Fibroblast of upper back skin (primary cell): ENCODE results near the gene ARID4B.
"Not testable (repeated sequence)": the region's sequence is repeated elsewhere in the genome, so short reads cannot be mapped to it uniquely, and the experiment has no call there.

Source experiments
- DNase-seq: peaks from one replicate; pipeline ENCODE4 v3.0.0-alpha.2; 2013

Gene ARID4B

GRCh38 chr1:235266325-235266724 lies 61.7 kb downstream of the ARID4B start:
- no peak for DNase-seq

DNA sequence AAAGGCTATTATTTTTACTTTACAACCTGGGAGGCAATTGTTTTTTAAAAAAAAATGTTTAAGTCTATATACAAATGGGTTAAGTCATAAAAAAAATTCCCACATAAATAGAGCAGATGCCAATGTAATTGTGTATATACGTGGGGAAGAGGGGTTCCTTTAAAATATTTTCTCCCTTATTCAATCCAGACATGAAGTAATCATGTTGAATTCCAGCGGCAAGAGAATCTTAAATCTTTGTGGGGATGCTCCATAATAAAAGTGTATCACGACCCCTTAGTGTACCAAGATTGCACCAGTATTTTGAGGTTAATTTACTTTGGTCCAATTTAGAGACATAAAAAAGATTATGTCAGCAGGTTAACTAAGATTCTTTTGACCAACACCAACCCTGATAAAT lies 62.1 kb downstream of the ARID4B start:
- peak; percentile 49 for DNase-seq

DNA sequence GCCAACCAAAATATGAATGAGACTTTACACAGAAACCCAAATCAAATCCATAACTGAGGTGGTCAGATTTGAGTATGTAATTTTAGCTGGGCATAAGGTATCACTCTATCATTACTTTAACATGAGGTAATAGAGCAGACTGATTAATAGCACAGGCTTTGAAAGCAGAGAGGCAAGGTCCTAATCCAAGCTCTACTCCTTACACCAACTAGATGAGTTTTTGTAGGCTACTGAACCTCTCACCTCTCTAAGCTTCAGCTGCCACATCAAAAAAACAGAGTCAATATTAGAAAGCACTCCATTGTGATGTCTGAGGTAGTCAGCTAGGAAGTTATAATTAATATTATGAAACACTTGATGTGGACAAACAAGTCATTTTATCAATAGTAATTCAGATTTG lies 63.7 kb downstream of the ARID4B start:
- DNase-seq, result no peak

DNA sequence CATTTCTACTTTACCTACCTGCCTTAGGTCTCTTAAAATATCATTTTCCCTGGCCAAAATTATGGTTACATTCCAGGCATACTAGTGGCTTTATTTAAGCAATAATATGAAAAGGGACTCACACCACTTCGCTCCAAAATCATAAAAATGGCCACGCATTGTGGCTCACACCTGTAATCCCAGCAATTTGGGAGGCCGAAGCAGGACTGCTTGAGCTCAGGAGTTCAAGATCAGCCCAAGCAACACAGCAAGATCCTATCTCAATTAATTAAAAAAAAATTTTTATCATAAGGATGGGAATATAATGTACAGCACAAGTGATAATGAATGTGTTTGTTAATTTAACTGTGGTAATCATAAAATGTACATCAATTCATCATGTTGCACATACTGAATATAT lies 65.4 kb downstream of the ARID4B start:
- DNase-seq, result no peak

- DNase-seq, result no peak
Observed at GRCh38 chr1:235261243-235261642, 66.7 kb downstream of the ARID4B start.

- DNase-seq, result no peak
Observed at GRCh38 chr1:235259133-235259778, 68.7 kb downstream of the ARID4B start.

DNA sequence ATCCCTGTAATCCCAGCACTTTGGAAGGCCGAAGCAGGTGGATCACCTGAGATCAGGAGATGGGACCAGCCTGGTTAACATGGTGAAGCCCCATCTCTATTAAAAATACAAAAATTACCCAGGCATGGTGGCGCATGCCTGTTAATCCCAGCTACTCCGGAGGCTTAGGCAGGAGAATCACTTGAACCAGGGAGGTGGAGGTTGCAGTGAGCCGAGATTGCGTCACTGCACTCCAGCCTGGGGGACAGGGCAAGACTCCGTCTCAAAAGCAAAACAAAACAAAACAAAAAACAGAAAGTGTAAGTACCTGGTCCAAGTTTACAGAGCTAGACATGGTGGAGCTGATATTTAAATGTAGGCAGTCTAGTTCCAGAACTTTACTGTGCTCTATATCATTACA lies 69.9 kb downstream of the ARID4B start:
- DNase-seq, result not testable (repeated sequence)

DNA sequence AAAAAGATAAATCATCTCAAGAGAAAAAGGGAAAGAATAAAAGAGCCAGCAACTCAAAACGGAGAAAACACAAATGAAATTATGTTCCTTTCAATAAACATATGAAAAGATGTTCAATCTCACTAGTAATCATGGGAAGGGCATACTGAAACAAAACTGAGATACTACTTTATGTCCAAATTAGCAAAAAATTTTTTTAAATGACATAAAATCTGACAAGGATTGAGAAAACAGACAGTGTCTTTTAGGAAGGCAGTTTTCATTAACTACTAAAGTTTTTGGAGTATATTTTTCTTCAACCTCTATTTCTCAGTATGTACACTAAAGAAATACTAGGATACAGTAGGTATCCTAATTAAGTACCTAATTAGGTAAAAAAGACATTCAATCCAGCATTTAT lies 73.3 kb downstream of the ARID4B start:
- no peak for DNase-seq

DNA sequence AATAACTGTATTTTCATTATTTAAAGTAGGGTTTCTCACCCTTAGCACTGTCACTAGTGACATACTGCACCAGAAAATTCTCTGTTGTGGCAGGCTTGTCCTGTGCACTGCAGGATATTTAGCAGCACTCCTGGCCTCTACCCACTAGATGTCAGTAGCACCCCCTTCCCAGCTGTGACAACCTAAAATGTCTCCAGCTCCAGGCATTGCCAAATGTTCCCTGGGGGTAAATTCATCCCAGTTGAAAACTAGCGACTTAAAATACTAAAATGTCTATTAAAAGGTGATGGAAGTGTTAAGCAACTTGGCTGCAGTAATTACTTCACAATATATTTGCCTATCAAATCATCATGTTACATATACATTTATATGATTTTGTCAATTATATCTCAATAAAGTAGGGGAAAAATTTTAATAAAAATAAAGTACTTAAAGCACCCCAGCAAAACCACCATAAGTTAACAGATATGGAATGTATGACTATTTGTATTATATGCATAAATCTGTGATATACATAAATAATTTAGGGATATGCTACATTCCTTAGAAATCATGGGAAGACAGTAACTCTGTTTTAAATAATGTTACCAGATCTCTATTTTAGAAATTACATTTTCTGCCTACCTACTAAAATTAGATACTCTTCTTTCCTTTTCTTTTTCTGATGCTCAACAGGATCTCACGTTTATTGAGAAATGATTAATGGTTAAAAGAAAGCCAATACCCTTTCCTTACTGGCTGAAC lies 74.6 kb downstream of the ARID4B start:
- DNase-seq, result peak; percentile 73

- DNase-seq, result no peak
Observed at GRCh38 chr1:235250430-235250829, 77.5 kb downstream of the ARID4B start.

DNA sequence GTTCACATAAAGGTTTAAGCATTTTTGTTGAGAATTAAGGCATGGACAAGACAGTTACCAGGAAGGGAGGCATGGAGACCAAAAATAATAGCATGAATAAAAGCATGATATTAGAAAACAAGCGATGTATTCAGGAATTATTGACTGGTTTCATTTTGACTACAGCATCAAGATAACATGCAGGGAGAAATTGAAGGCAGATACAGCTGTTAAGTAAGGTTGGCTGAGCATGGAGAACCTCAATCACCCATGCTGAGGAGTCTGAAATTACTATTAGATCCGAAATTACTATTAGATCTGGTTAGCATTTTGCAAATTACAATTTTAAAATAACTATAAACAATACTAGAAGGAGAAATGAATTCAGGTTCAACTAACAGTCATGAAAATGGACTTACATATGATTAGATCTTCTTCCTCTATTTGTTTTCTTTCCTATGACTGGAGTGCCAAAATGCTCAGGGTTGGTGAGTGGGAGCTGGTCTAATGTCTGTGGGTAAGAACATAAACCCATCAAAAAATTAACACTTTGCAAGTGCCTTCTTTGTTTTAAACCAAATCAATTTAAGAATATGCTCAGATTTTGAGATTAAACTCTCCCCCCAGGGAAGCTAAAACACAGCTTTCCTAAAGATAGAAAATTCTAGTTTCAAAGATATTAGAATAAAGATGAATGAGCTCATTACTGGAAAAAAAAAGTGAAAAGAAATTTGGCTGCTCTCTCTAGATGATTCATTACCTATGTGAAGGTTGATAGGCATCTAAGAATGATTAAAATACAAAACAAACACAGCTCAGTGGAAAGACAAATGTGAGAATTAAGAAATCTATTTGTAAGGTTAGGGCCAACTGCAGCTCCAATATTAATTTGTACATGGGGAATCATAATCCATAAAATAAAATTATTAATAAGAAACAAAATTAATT lies 81.7 kb downstream of the ARID4B start:
- no peak for DNase-seq

DNA sequence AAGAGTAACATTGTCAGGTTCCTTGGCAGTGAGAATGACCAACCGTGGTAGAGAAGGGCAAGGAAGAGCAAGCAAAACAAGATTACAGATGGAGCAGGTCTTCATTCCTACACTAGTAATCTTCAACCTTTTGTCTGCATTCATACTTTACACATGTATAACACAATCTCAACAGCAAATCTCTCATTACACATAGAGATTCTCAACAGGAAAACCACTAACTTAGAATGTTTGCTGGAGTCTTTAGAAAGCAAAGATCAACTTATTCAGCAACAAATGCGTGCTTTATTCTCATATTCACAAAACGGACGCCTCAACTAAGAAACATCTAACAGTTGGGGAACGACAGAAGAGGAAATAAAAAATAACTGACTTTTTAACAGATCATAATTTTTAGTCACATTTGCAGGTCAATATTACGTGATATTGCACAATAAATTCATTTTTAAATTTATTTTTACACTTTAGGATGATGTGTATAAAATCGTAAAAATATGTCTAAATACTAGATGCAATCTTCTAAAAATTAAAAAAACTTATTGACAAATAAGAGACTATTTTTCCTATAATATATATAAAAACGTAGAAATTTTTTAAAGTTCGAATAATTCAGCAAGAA lies 82.9 kb downstream of the ARID4B start:
- DNase-seq, result no peak

DNA sequence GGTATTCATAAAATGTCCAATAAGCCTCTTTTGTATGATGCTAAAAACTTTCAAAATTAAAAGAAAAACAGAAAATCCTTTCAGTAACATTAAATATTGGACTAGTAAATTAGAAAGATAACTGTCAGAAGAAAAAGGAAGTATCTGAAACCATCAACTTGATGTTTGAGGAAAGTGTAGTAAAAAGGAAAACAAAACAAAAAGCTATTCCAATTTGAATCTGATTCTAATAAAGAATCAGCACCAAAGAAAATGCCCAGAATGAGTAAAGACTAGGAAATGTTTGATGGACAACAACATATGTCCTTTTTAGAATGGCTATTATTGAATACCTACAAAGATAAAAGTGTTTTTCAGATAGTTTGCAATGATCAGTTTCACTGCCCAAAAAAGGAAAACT lies 87.0 kb downstream of the ARID4B start:
- no peak for DNase-seq

GRCh38 chr1:235239851-235240250 lies 88.1 kb downstream of the ARID4B start:
- DNase-seq, result no peak

DNA sequence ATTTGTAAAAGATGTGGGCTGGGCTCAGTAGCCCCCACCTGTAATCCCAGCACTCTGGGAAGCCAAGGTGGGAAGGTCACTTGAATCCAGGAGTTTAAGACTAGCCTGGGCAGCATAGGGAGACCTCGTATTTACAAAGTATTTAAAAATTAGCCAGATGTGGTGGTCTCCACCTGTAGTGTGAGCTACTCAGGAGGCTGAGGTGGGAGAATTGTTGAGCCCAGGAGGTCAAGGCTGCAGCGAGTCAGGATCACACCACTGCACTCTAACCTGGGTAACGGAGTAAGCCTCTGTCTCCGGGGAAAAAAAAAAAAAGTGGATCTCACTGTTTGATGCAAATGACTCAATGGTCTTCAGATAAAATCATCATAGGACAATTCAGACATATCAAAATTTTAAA lies 89.4 kb downstream of the ARID4B start:
- no peak for DNase-seq

DNA sequence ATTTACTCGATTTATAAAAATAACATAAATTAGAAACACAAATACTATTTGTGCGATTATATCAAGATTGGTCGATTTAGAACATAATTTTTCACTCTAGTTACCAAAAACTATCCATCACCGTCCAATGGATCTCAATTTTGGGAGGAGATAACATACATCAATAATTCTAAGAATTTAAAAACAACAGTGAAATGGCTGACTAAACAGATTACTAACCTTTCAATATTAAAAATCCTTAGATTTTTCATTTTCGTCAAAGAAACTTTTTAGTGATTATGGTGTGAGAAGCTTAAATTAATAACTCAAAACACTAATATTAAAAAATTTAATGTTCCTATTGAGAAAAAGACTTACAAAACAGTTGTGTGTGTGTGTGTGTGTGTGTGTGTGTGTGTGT lies 91.9 kb downstream of the ARID4B start:
- DNase-seq, result no peak

DNA sequence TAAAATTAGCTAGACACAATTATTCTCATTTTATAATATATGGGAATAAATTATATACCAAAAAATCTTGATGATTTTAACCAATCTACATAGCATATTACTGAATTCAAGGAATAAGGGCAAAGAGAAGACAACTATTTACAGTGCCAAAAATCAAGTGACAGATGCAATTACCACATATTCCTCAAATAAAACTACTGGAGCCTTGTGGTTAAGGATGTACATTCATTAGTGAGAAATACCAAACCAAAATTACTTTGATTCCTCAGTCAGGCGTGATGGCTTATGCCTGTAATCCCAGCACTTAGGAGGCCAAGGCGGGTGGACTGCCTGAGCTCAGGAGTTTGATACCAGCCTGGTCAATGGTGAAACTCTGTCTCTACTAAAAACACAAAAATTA lies 98.1 kb downstream of the ARID4B start:
- no peak for DNase-seq

- DNase-seq, result no peak
Observed at GRCh38 chr1:235227414-235227813, 100.6 kb downstream of the ARID4B start.

DNA sequence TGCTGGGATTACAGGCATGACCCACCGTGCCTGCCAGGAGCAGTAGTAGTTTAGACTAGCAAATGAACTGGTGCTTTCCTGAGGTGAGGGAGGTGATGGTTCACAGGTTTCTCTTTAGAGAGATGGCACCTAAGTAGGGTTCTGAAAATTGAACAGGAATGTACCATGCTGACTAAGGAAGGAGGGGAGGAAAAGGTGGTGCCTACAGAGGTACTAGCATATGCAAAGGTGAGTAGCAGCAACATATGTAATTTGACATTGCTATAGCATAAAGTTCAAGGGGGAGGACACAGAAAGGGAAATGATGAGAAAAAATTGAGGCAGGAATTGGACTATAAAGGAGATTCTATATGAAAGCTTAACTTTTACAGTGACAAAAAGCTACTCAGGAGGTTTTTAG lies 101.0 kb downstream of the ARID4B start:
- DNase-seq, result no peak

- DNase-seq, result no peak
Observed at GRCh38 chr1:235225299-235225698, 102.7 kb downstream of the ARID4B start.

DNA sequence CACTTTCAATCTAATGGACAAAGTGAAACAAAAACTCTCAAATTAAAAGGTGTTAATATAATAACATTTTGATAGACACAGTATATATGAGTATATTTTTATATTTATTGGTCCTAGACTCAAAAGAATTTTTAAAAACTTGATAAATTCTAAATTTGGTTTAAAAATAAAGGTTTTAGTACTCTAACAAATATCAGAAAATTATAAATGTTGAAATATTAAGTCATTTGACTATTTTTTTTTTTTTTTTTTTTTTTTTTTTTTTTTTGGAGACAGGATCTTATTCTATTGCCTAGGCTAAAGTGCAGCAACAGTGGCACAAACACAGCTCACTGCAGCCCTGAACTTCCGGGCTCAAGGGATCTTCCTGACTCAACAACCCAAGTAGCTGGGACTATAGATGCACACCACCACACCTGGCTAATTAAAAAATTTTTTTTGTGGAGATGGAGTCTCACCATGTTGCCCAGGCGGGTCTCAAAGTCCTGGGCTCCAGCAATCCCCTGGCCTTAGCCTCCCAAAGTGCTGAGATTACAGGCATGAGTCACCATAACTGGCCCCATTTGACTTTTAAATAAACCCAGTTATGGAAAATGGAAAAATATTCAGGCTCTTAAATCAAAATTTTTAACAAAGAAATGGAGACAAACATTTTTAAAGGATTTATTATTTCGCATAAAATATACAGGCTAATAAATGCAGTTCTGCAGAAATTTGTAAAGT lies 106.2 kb downstream of the ARID4B start:
- DNase-seq, result no peak

GRCh38 chr1:235215453-235215852 lies 112.5 kb downstream of the ARID4B start:
- DNase-seq, result no peak

DNA sequence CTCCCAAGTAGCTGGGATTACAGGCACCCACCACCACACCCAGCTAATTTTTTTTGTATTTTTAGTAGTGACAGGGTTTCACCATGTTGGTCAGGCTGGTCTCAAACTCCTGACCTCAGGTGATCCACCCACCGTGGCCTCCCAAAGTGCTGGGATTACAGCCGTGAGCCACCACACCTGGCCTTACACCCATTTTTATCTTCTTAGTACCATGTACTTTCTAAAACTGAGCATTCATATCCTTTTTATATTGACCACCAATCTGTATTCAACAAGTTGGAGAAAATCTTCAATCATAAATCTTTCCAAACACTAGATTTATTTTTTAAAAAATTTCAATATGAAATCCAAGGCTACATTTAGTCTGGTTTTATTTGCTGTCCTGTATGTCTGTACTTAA lies 113.0 kb downstream of the ARID4B start:
- DNase-seq, result not testable (repeated sequence)
